GM23248 (cell line): ENCODE measurements around the gene C16orf86. TPM values are rescaled to one million over a fixed set of nuclear protein-coding genes. Genes with fewer than 3 reads are reported as not detected.

Experiments used
- DNase-seq: peaks from one replicate; pipeline ENCODE4 v3.0.0-alpha.2; 2015
- H2AFZ ChIP-seq: fragments of 200-600 bp; sonication (generic); 2 replicates; pipeline ENCODE4 v1.6.1; 2016; ENCODE audit warnings: antibody characterized with exemption
- H3F3A ChIP-seq: fragments of 200-600 bp; sonication (generic); 2 replicates; pipeline ENCODE4 v1.6.1; 2016; ENCODE audit warnings: mild to moderate bottlenecking, antibody characterized with exemption, mixed run types; ENCODE audit not compliant: insufficient read depth
- H3K27ac ChIP-seq: fragments of 200-600 bp; sonication (generic); 2 replicates; pipeline ENCODE4 v1.5.1; 2016; ENCODE audit warnings: mild to moderate bottlenecking
- H3K27me3 ChIP-seq: fragments of 200-600 bp; sonication (generic); replicated peaks from 2 replicates; pipeline ENCODE4 v1.6.1; 2016; ENCODE audit warnings: mild to moderate bottlenecking; ENCODE audit not compliant: insufficient read depth
- H3K36me3 ChIP-seq: fragments of 200-600 bp; sonication (generic); 2 replicates; pipeline ENCODE4 v1.6.1; 2016; ENCODE audit warnings: low read depth, mild to moderate bottlenecking
- H3K4me1 ChIP-seq: fragments of 200-600 bp; sonication (generic); 2 replicates; pipeline ENCODE4 v1.6.1; 2016; ENCODE audit warnings: mild to moderate bottlenecking; ENCODE audit not compliant: insufficient read depth
- H3K4me2 ChIP-seq: fragments of 200-600 bp; sonication (generic); one replicate; pipeline ENCODE4 v1.6.1; 2016; ENCODE audit warnings: mild to moderate bottlenecking; ENCODE audit not compliant: unreplicated experiment
- H3K4me3 ChIP-seq: fragments of 200-600 bp; sonication (generic); 2 replicates; pipeline ENCODE4 v1.5.1; 2016; ENCODE audit warnings: mild to moderate bottlenecking
- H3K79me2 ChIP-seq: fragments of 200-600 bp; sonication (generic); 2 replicates; pipeline ENCODE4 v1.6.1; 2016; ENCODE audit warnings: mild to moderate bottlenecking; ENCODE audit not compliant: insufficient read depth
- H3K9ac ChIP-seq: fragments of 200-600 bp; sonication (generic); 2 replicates; pipeline ENCODE4 v1.6.1; 2016; ENCODE audit warnings: mild to moderate bottlenecking
- H3K9me2 ChIP-seq: fragments of 200-600 bp; sonication (generic); 2 replicates; pipeline ENCODE4 v1.6.1; 2016; ENCODE audit warnings: mixed run types, mild to moderate bottlenecking, moderate library complexity; ENCODE audit not compliant: insufficient read depth
- H3K9me3 ChIP-seq: fragments of 200-600 bp; sonication (generic); one replicate; pipeline ENCODE4 v1.6.1; 2017; ENCODE audit warnings: low read depth
- H4K20me1 ChIP-seq: fragments of 200-600 bp; sonication (generic); 2 replicates; pipeline ENCODE4 v1.6.0; 2016; ENCODE audit not compliant: insufficient read depth
- EZH2 ChIP-seq: fragments of 200-600 bp; sonication (generic); IDR thresholded peaks from 2 replicates; pipeline ENCODE4 v1.6.1; 2018; ENCODE audit warnings: antibody characterized with exemption, mild to moderate bottlenecking; ENCODE audit not compliant: insufficient read depth, poor library complexity, severe bottlenecking
- EZH2phosphoT487 ChIP-seq: fragments of 200-600 bp; sonication (generic); IDR thresholded peaks from 2 replicates; pipeline ENCODE4 v1.6.1; 2018; ENCODE audit warnings: antibody characterized with exemption, moderate library complexity, mild to moderate bottlenecking, low read depth; ENCODE audit not compliant: insufficient read depth
- WGBS, 2 experiments: methylation state at CpG; one replicate each; pipeline ENCODE4 v1.1.6; 2015 to 2017; ENCODE audit warnings: low lambda C conversion rate in 2 of 2, low coverage in 1 of 2; ENCODE audit errors: missing lambda C conversion rate in 2 of 2; 5-methylcytosine and 5-hydroxymethylcytosine counted together
- in situ Hi-C: fragments of 300-500 bp; cut with MboI; formaldehyde crosslinking; loops from 2 replicates; pipeline ENCODE4 v1.15.0; 2020
- polyA plus RNA-seq: library from polyadenylated mRNA; unstranded; fragments of >200 nt; fragmentation: Nextera tagmentation; extraction: Ambion mirVana; gene quantifications from 2 replicates; pipeline ENCODE4 v1.2.1, GENCODE V29; 2016
- total RNA-seq: library from RNA; depleted of rRNA; stranded (reverse); fragments of >200 nt; shearing (Covaris generic); gene quantifications from 2 replicates; pipeline ENCODE4 v1.2.3, GENCODE V29; 2014; rRNA removed

C16orf86 gene
- total and polyA plus RNA-seq, 2 experiments from 2014 or later = 3.4 to 6.6 TPM

DNA sequence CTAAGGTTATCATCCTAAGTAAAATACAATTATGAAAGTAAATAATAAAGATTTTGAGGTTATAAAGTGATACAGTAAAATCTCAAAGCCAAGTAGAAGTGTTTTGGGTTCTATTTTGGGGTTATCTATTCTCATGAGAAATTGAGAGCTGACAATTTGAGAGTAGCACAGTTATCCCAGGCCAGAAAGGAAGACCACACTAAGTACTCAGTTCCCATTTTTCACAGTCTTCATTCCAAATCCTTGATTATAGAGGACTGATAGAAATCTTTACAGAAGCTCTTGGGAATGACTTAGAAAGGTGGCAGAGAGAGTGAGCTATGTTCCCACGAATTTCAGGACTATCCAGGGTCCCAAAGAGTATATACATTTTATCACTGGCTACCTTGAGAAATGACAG is 47.9 kb downstream of the C16orf86 start:
- H3K79me2 ChIP-seq = peaks cover 88% of the 10 kb centered on the region

GRCh38 chr16:67716097-67716496 is 49.5 kb downstream of the C16orf86 start:
- DNase-seq = no peak
- in situ Hi-C loops = no loop called here
- Histone ChIP-seq H4K20me1 (no peaks in the 10 kb centered on the region; the same call in 1 of the 2 replicates), H3K9ac (no peak overlapping the region), H3F3A (peaks cover 11% of the 10 kb centered on the region; the same call in 1 of the 2 replicates), H3K9me3 (no peaks in the 10 kb centered on the region), H3K4me3 (no peak overlapping the region), H3K36me3 (no peaks in the 10 kb centered on the region), H3K9me2 (no peaks in the 10 kb centered on the region), H3K4me2 (no peak overlapping the region), H3K79me2 (peaks cover 73% of the 10 kb centered on the region), H3K4me1 (peaks cover 18% of the 10 kb centered on the region), H2AFZ (no peak overlapping the region), H3K27me3 (no peaks in the 10 kb centered on the region), H3K27ac (no peak overlapping the region)
- TF ChIP-seq EZH2 = no peak
- no peak for TF ChIP-seq EZH2phosphoT487
- WGBS, 2 experiments = 94 to 100% methylated on average over 2 of the region's 2 CpGs

More for the DNA sequence above, 47.9 kb downstream of the C16orf86 start:
- Histone ChIP-seq H3K9me3 (no peaks in the 10 kb centered on the region), H3K9me2 (no peaks in the 10 kb centered on the region), H3K36me3 (no peaks in the 10 kb centered on the region), H3K27ac (no peak overlapping the region), H3K4me1 (peaks cover 9% of the 10 kb centered on the region), H4K20me1 (no peaks in the 10 kb centered on the region; the same call in 1 of the 2 replicates), H3K27me3 (no peaks in the 10 kb centered on the region), H3K9ac (no peak overlapping the region), H3F3A (peaks cover 5% of the 10 kb centered on the region; the same call in 1 of the 2 replicates), H3K4me2 (no peak overlapping the region), H2AFZ (no peak overlapping the region), H3K4me3 (no peak overlapping the region)
- in situ Hi-C loops = no loop called here
- TF ChIP-seq EZH2phosphoT487 = no peak
- no peak for TF ChIP-seq EZH2
- DNase-seq = no peak
- WGBS, 2 experiments = 90 to 100% methylated on average over 1 of the region's 1 CpG

Other genes starting within 250 kb of the C16orf86 start
- not detected in 2 replicates for gene HSD11B2, start 235.7 kb upstream of the C16orf86 start, total RNA-seq
- gene HSD11B2, start 235.7 kb upstream of the C16orf86 start, polyA plus RNA-seq = 0.19 and 0.36 TPM in 2 replicates
- 112 and 166 TPM in 2 replicates for gene ATP6V0D1, start 185.7 kb upstream of the C16orf86 start, total RNA-seq
- 135 and 140 TPM in 2 replicates for gene ATP6V0D1, start 185.7 kb upstream of the C16orf86 start, polyA plus RNA-seq
- not detected in 2 replicates for gene AGRP, start 183.3 kb upstream of the C16orf86 start, total RNA-seq
- gene AGRP, start 183.3 kb upstream of the C16orf86 start, polyA plus RNA-seq = not detected in 2 replicates
- gene RIPOR1, start 138.0 kb upstream of the C16orf86 start, total RNA-seq = 27.8 and 81.3 TPM in 2 replicates
- 91.6 and 95.0 TPM in 2 replicates for gene RIPOR1, start 138.0 kb upstream of the C16orf86 start, polyA plus RNA-seq
- 21.9 and 30.7 TPM in 2 replicates for gene CTCF, start 104.3 kb upstream of the C16orf86 start, total RNA-seq
- gene CTCF, start 104.3 kb upstream of the C16orf86 start, polyA plus RNA-seq = 19.6 and 19.9 TPM in 2 replicates
- under 0.01 TPM in 1 of 2 replicates, not detected in the other for gene CARMIL2, start 21.7 kb upstream of the C16orf86 start, total RNA-seq
- gene CARMIL2, start 21.7 kb upstream of the C16orf86 start, polyA plus RNA-seq = 1.1 and 1.4 TPM in 2 replicates
- gene ACD, start 6.6 kb upstream of the C16orf86 start, total RNA-seq = 25.8 and 33.4 TPM in 2 replicates
- gene ACD, start 6.6 kb upstream of the C16orf86 start, polyA plus RNA-seq = 24.0 and 25.2 TPM in 2 replicates
- 0.97 TPM in 1 of 2 replicates, not detected in the other for gene PARD6A, start 5.9 kb upstream of the C16orf86 start, total RNA-seq
- gene PARD6A, start 5.9 kb upstream of the C16orf86 start, polyA plus RNA-seq = 0.58 and 0.70 TPM in 2 replicates
- 11.2 and 15.0 TPM in 2 replicates for gene ENKD1, start 64 bp upstream of the C16orf86 start, total RNA-seq
- gene ENKD1, start 64 bp upstream of the C16orf86 start, polyA plus RNA-seq = 6.7 and 8.3 TPM in 2 replicates
- 10.2 and 17.5 TPM in 2 replicates for gene GFOD2, start 52.5 kb downstream of the C16orf86 start, total RNA-seq
- gene GFOD2, start 52.5 kb downstream of the C16orf86 start, polyA plus RNA-seq = 10.1 and 11.4 TPM in 2 replicates
- 2.4 and 3.3 TPM in 2 replicates for gene RANBP10, start 139.7 kb downstream of the C16orf86 start, total RNA-seq
- gene RANBP10, start 139.7 kb downstream of the C16orf86 start, polyA plus RNA-seq = 5.8 and 6.1 TPM in 2 replicates
- gene TSNAXIP1, start 140.1 kb downstream of the C16orf86 start, total RNA-seq = 0.65 and 2.4 TPM in 2 replicates
- gene TSNAXIP1, start 140.1 kb downstream of the C16orf86 start, polyA plus RNA-seq = 0.79 and 1.2 TPM in 2 replicates
- gene THAP11, start 175.5 kb downstream of the C16orf86 start, total RNA-seq = 27.9 and 37.9 TPM in 2 replicates
- gene THAP11, start 175.5 kb downstream of the C16orf86 start, polyA plus RNA-seq = 23.4 and 23.6 TPM in 2 replicates
- 52.9 and 119 TPM in 2 replicates for gene NUTF2, start 180.1 kb downstream of the C16orf86 start, total RNA-seq
- 268 and 280 TPM in 2 replicates for gene NUTF2, start 180.1 kb downstream of the C16orf86 start, polyA plus RNA-seq
- 53.4 and 59.4 TPM in 2 replicates for gene CENPT, start 180.9 kb downstream of the C16orf86 start, total RNA-seq
- 54.0 and 63.1 TPM in 2 replicates for gene CENPT, start 180.9 kb downstream of the C16orf86 start, polyA plus RNA-seq
- gene EDC4, start 206.2 kb downstream of the C16orf86 start, total RNA-seq = 37.7 and 48.5 TPM in 2 replicates
- gene EDC4, start 206.2 kb downstream of the C16orf86 start, polyA plus RNA-seq = 39.9 and 41.3 TPM in 2 replicates
- not detected in 2 replicates for gene NRN1L, start 218.1 kb downstream of the C16orf86 start, total RNA-seq
- not detected in 2 replicates for gene NRN1L, start 218.1 kb downstream of the C16orf86 start, polyA plus RNA-seq
- 8.1 and 11.5 TPM in 2 replicates for gene PSKH1, start 226.4 kb downstream of the C16orf86 start, total RNA-seq
- 22.7 and 23.6 TPM in 2 replicates for gene PSKH1, start 226.4 kb downstream of the C16orf86 start, polyA plus RNA-seq